Measurements from ENCODE around the gene OR6X1.

OR6X1 gene

GRCh38 chr11:123778511-123778910 is 24.2 kb upstream of the OR6X1 start:
- Histone ChIP-seq H3K4me3 (ENCODE audit: low read depth in 1 of 5, low read length in 5 of 5) (no peak overlapping the region), H3K36me3 (ENCODE audit: control insufficient read depth in 5 of 5, insufficient read depth in 5 of 5, low read length in 5 of 5) (no peaks in the 10 kb centered on the region), H3K9ac (ENCODE audit: low read length in 5 of 5) (no peak overlapping the region), H3K9me3 (ENCODE audit: control insufficient read depth in 5 of 5, low read length in 5 of 5) (no peaks in the 10 kb centered on the region), H3K27ac (ENCODE audit: low read depth, low read length) (no peak overlapping the region), H3K27me3 (ENCODE audit: control insufficient read depth in 5 of 5, insufficient read depth in 4 of 5, low read length in 5 of 5) (peaks cover 0 to 2% (median 0%) of the 10 kb centered on the region in 5 donors), H3K4me1 (ENCODE audit: control insufficient read depth in 5 of 5, insufficient read depth in 5 of 5, low read length in 5 of 5) (no peaks in the 10 kb centered on the region)

GRCh38 chr11:123775715-123776549 is 21.6 kb upstream of the OR6X1 start:
- H3K4me1 ChIP-seq (ENCODE audit: control insufficient read depth in 5 of 5, insufficient read depth in 5 of 5, low read length in 5 of 5) = no peaks in the 10 kb centered on the region
- H3K9me3 ChIP-seq (ENCODE audit: control insufficient read depth in 5 of 5, low read length in 5 of 5) = no peaks in the 10 kb centered on the region
- H3K27ac ChIP-seq (ENCODE audit: low read depth, low read length) = no peak overlapping the region
- H3K9ac ChIP-seq (ENCODE audit: low read length in 5 of 5) = no peak overlapping the region
- H3K27me3 ChIP-seq (ENCODE audit: control insufficient read depth in 5 of 5, insufficient read depth in 4 of 5, low read length in 5 of 5) = peaks cover 0 to 2% (median 0%) of the 10 kb centered on the region in 5 donors
- H3K4me3 ChIP-seq (ENCODE audit: low read depth in 1 of 5, low read length in 5 of 5) = no peak overlapping the region
- H3K36me3 ChIP-seq (ENCODE audit: control insufficient read depth in 5 of 5, insufficient read depth in 5 of 5, low read length in 5 of 5) = no peaks in the 10 kb centered on the region

- Histone ChIP-seq H3K27me3 (ENCODE audit: control insufficient read depth in 5 of 5, insufficient read depth in 4 of 5, low read length in 5 of 5) (peaks cover 0 to 2% (median 0%) of the 10 kb centered on the region in 5 donors), H3K27ac (ENCODE audit: low read depth, low read length) (no peak overlapping the region), H3K9ac (ENCODE audit: low read length in 5 of 5) (no peak overlapping the region), H3K9me3 (ENCODE audit: control insufficient read depth in 5 of 5, low read length in 5 of 5) (no peaks in the 10 kb centered on the region), H3K36me3 (ENCODE audit: control insufficient read depth in 5 of 5, insufficient read depth in 5 of 5, low read length in 5 of 5) (no peaks in the 10 kb centered on the region), H3K4me3 (ENCODE audit: low read depth in 1 of 5, low read length in 5 of 5) (no peak overlapping the region), H3K4me1 (ENCODE audit: control insufficient read depth in 5 of 5, insufficient read depth in 5 of 5, low read length in 5 of 5) (no peaks in the 10 kb centered on the region)
Measured at GRCh38 chr11:123775289-123775688, 21.0 kb upstream of the OR6X1 start.

GRCh38 chr11:123773959-123774358 is 19.6 kb upstream of the OR6X1 start:
- H3K4me3 ChIP-seq (ENCODE audit: low read depth in 1 of 5, low read length in 5 of 5) = no peak overlapping the region
- H3K36me3 ChIP-seq (ENCODE audit: control insufficient read depth in 5 of 5, insufficient read depth in 5 of 5, low read length in 5 of 5) = no peaks in the 10 kb centered on the region
- peaks cover 0 to 2% (median 0%) of the 10 kb centered on the region in 5 donors for H3K27me3 ChIP-seq (ENCODE audit: control insufficient read depth in 5 of 5, insufficient read depth in 4 of 5, low read length in 5 of 5)
- no peak overlapping the region for H3K27ac ChIP-seq (ENCODE audit: low read depth, low read length)
- H3K9me3 ChIP-seq (ENCODE audit: control insufficient read depth in 5 of 5, low read length in 5 of 5) = no peaks in the 10 kb centered on the region
- no peak overlapping the region for H3K9ac ChIP-seq (ENCODE audit: low read length in 5 of 5)
- H3K4me1 ChIP-seq (ENCODE audit: control insufficient read depth in 5 of 5, insufficient read depth in 5 of 5, low read length in 5 of 5) = no peaks in the 10 kb centered on the region

GRCh38 chr11:123773026-123773425 is 18.7 kb upstream of the OR6X1 start:
- Histone ChIP-seq H3K4me3 (ENCODE audit: low read depth in 1 of 5, low read length in 5 of 5) (no peak overlapping the region), H3K9ac (ENCODE audit: low read length in 5 of 5) (no peak overlapping the region), H3K27ac (ENCODE audit: low read depth, low read length) (no peak overlapping the region), H3K27me3 (ENCODE audit: control insufficient read depth in 5 of 5, insufficient read depth in 4 of 5, low read length in 5 of 5) (no peaks in the 10 kb centered on the region), H3K36me3 (ENCODE audit: control insufficient read depth in 5 of 5, insufficient read depth in 5 of 5, low read length in 5 of 5) (no peaks in the 10 kb centered on the region), H3K4me1 (ENCODE audit: control insufficient read depth in 5 of 5, insufficient read depth in 5 of 5, low read length in 5 of 5) (no peaks in the 10 kb centered on the region), H3K9me3 (ENCODE audit: control insufficient read depth in 5 of 5, low read length in 5 of 5) (no peaks in the 10 kb centered on the region)

- H3K36me3 ChIP-seq (ENCODE audit: control insufficient read depth in 5 of 5, insufficient read depth in 5 of 5, low read length in 5 of 5) = no peaks in the 10 kb centered on the region
- no peak overlapping the region for H3K9ac ChIP-seq (ENCODE audit: low read length in 5 of 5)
- no peak overlapping the region for H3K27ac ChIP-seq (ENCODE audit: low read depth, low read length)
- no peaks in the 10 kb centered on the region for H3K4me1 ChIP-seq (ENCODE audit: control insufficient read depth in 5 of 5, insufficient read depth in 5 of 5, low read length in 5 of 5)
- H3K27me3 ChIP-seq (ENCODE audit: control insufficient read depth in 5 of 5, insufficient read depth in 4 of 5, low read length in 5 of 5) = no peaks in the 10 kb centered on the region
- H3K4me3 ChIP-seq (ENCODE audit: low read depth in 1 of 5, low read length in 5 of 5) = no peak overlapping the region
- H3K9me3 ChIP-seq (ENCODE audit: control insufficient read depth in 5 of 5, low read length in 5 of 5) = no peaks in the 10 kb centered on the region
Measured at GRCh38 chr11:123771664-123772063, 17.3 kb upstream of the OR6X1 start.

GRCh38 chr11:123770712-123771111 is 16.4 kb upstream of the OR6X1 start:
- Histone ChIP-seq H3K36me3 (ENCODE audit: control insufficient read depth in 5 of 5, insufficient read depth in 5 of 5, low read length in 5 of 5) (no peaks in the 10 kb centered on the region), H3K27me3 (ENCODE audit: control insufficient read depth in 5 of 5, insufficient read depth in 4 of 5, low read length in 5 of 5) (no peaks in the 10 kb centered on the region), H3K9me3 (ENCODE audit: control insufficient read depth in 5 of 5, low read length in 5 of 5) (no peaks in the 10 kb centered on the region), H3K4me3 (ENCODE audit: low read depth in 1 of 5, low read length in 5 of 5) (no peak overlapping the region), H3K9ac (ENCODE audit: low read length in 5 of 5) (no peak overlapping the region), H3K4me1 (ENCODE audit: control insufficient read depth in 5 of 5, insufficient read depth in 5 of 5, low read length in 5 of 5) (no peaks in the 10 kb centered on the region), H3K27ac (ENCODE audit: low read depth, low read length) (no peak overlapping the region)

GRCh38 chr11:123765601-123766000 is 11.3 kb upstream of the OR6X1 start:
- H3K9ac ChIP-seq (ENCODE audit: low read length in 5 of 5) = no peak overlapping the region
- no peak overlapping the region for H3K27ac ChIP-seq (ENCODE audit: low read depth, low read length)
- no peaks in the 10 kb centered on the region for H3K27me3 ChIP-seq (ENCODE audit: control insufficient read depth in 5 of 5, insufficient read depth in 4 of 5, low read length in 5 of 5)
- H3K4me1 ChIP-seq (ENCODE audit: control insufficient read depth in 5 of 5, insufficient read depth in 5 of 5, low read length in 5 of 5) = no peaks in the 10 kb centered on the region
- peaks cover 10 to 14% (median 11%) of the 10 kb centered on the region in 5 donors for H3K9me3 ChIP-seq (ENCODE audit: control insufficient read depth in 5 of 5, low read length in 5 of 5)
- H3K36me3 ChIP-seq (ENCODE audit: control insufficient read depth in 5 of 5, insufficient read depth in 5 of 5, low read length in 5 of 5) = no peaks in the 10 kb centered on the region
- H3K4me3 ChIP-seq (ENCODE audit: low read depth in 1 of 5, low read length in 5 of 5) = no peak overlapping the region

- Histone ChIP-seq H3K27me3 (ENCODE audit: control insufficient read depth in 5 of 5, insufficient read depth in 4 of 5, low read length in 5 of 5) (no peaks in the 10 kb centered on the region), H3K9ac (ENCODE audit: low read length in 5 of 5) (no peak overlapping the region), H3K9me3 (ENCODE audit: control insufficient read depth in 5 of 5, low read length in 5 of 5) (peaks cover 10 to 14% (median 11%) of the 10 kb centered on the region in 5 donors), H3K4me3 (ENCODE audit: low read depth in 1 of 5, low read length in 5 of 5) (no peak overlapping the region), H3K27ac (ENCODE audit: low read depth, low read length) (no peak overlapping the region), H3K36me3 (ENCODE audit: control insufficient read depth in 5 of 5, insufficient read depth in 5 of 5, low read length in 5 of 5) (no peaks in the 10 kb centered on the region), H3K4me1 (ENCODE audit: control insufficient read depth in 5 of 5, insufficient read depth in 5 of 5, low read length in 5 of 5) (no peaks in the 10 kb centered on the region)
Measured at GRCh38 chr11:123762422-123762821, 8.1 kb upstream of the OR6X1 start.

GRCh38 chr11:123760894-123761293 is 6.6 kb upstream of the OR6X1 start:
- H3K9ac ChIP-seq (ENCODE audit: low read length in 5 of 5) = no peak overlapping the region
- H3K27me3 ChIP-seq (ENCODE audit: control insufficient read depth in 5 of 5, insufficient read depth in 4 of 5, low read length in 5 of 5) = no peaks in the 10 kb centered on the region
- H3K4me1 ChIP-seq (ENCODE audit: control insufficient read depth in 5 of 5, insufficient read depth in 5 of 5, low read length in 5 of 5) = no peaks in the 10 kb centered on the region
- peaks cover 10 to 14% (median 11%) of the 10 kb centered on the region in 5 donors for H3K9me3 ChIP-seq (ENCODE audit: control insufficient read depth in 5 of 5, low read length in 5 of 5)
- no peak overlapping the region for H3K4me3 ChIP-seq (ENCODE audit: low read depth in 1 of 5, low read length in 5 of 5)
- H3K27ac ChIP-seq (ENCODE audit: low read depth, low read length) = no peak overlapping the region
- H3K36me3 ChIP-seq (ENCODE audit: control insufficient read depth in 5 of 5, insufficient read depth in 5 of 5, low read length in 5 of 5) = no peaks in the 10 kb centered on the region

Measured in subcutaneous abdominal adipose tissue (tissue), 5 donors.